Activated naive CD8-positive, alpha-beta T cell treated with anti-CD3 and anti-CD28 coated beads, Interleukin-2, amount 50 U/mL, for 16 hours (primary cell): Measurements from ENCODE around the gene ABL1.
"Not testable (repeated sequence)": the region's sequence is repeated elsewhere in the genome, so short reads cannot be mapped to it uniquely, and the experiment has no call there.

Experiments used
- DNase-seq: peaks from one replicate; pipeline ENCODE4 v3.0.0-alpha.2; 2020; ENCODE audit warnings: low read depth, low spot score

The ABL1 gene

GRCh38 chr9:130903194-130904069 is 68.4 kb downstream of the ABL1 start:
- DNase-seq = no peak

- no peak for DNase-seq
Measured at GRCh38 chr9:130904070-130905044, 69.3 kb downstream of the ABL1 start.

- no peak for DNase-seq
Measured at GRCh38 chr9:130905125-130905901, 70.3 kb downstream of the ABL1 start.

- no peak for DNase-seq
Measured at GRCh38 chr9:130905902-130906734, 71.1 kb downstream of the ABL1 start.

GRCh38 chr9:130906735-130907416 is 71.8 kb downstream of the ABL1 start:
- DNase-seq = no peak

- DNase-seq = no peak
Measured at GRCh38 chr9:130908146-130908877, 73.3 kb downstream of the ABL1 start.

- DNase-seq = no peak
Measured at GRCh38 chr9:130908878-130909355, 73.9 kb downstream of the ABL1 start.

- DNase-seq = not testable (repeated sequence)
Measured at GRCh38 chr9:130910041-130910440, 75.0 kb downstream of the ABL1 start.

GRCh38 chr9:130910670-130911069 is 75.6 kb downstream of the ABL1 start:
- not testable (repeated sequence) for DNase-seq

- DNase-seq = no peak
Measured at GRCh38 chr9:130911254-130912049, 76.4 kb downstream of the ABL1 start.

- DNase-seq = no peak
Measured at GRCh38 chr9:130912932-130913598, 78.0 kb downstream of the ABL1 start.

GRCh38 chr9:130913599-130914416 is 78.8 kb downstream of the ABL1 start:
- DNase-seq = no peak

GRCh38 chr9:130914417-130915095 is 79.5 kb downstream of the ABL1 start:
- no peak for DNase-seq

- no peak for DNase-seq
Measured at GRCh38 chr9:130915096-130915447, 80.0 kb downstream of the ABL1 start.

- DNase-seq = no peak
Measured at GRCh38 chr9:130917168-130917960, 82.3 kb downstream of the ABL1 start.
